Activated CD8-positive, alpha-beta memory T cell treated with anti-CD3 and anti-CD28 coated beads, Interleukin-2, amount 10 ng/mL, durations not matched to agents 7 days and 5 days (primary cell): Measurements from ENCODE around the gene HMOX2. TPM values are rescaled to one million over a fixed set of nuclear protein-coding genes. Genes with fewer than 3 reads are reported as not detected.

ENCODE experiments used
- ATAC-seq: fragments of 150-1000 bp; cut with Tn5 transposase; one replicate; pipeline ENCODE4 v1.10.0; 2021; ENCODE audit warnings: moderate library complexity
- CTCF ChIA-PET: fragments of 350-600 bp; sonication (Branson Sonifier 250); formaldehyde crosslinking; loops from one replicate; lab custom pipeline; 2021; ENCODE audit warnings: antibody characterized with exemption; lab: Charles Lee
- DNase-seq: peaks from one replicate; pipeline ENCODE4 v3.0.0-alpha.2; 2020
- H3K27ac Mint-ChIP-seq: one replicate; pipeline ENCODE4 v1.8.0; 2021; ENCODE audit warnings: mild to moderate bottlenecking, mixed read lengths
- H3K27me3 Mint-ChIP-seq: one replicate; pipeline ENCODE4 v1.8.0; 2021; ENCODE audit warnings: mixed read lengths
- H3K36me3 Mint-ChIP-seq: one replicate; pipeline ENCODE4 v1.8.0; 2021; ENCODE audit warnings: mild to moderate bottlenecking, mixed read lengths
- H3K4me1 Mint-ChIP-seq: one replicate; pipeline ENCODE4 v1.8.0; 2021; ENCODE audit warnings: mixed read lengths
- H3K4me3 Mint-ChIP-seq: one replicate; pipeline ENCODE4 v1.8.0; 2021; ENCODE audit warnings: mild to moderate bottlenecking, moderate library complexity, mixed read lengths
- H3K9me3 Mint-ChIP-seq: one replicate; pipeline ENCODE4 v1.8.0; 2022; ENCODE audit warnings: low read depth, mixed read lengths
- total RNA-seq, 2 experiments: library from RNA; stranded (reverse); gene quantifications; one replicate each; pipeline ENCODE4 v1.2.3, GENCODE V29; 2021

The HMOX2 gene
- total RNA-seq, 2 experiments from 2014 or later = 96.5 to 103 TPM

DNA sequence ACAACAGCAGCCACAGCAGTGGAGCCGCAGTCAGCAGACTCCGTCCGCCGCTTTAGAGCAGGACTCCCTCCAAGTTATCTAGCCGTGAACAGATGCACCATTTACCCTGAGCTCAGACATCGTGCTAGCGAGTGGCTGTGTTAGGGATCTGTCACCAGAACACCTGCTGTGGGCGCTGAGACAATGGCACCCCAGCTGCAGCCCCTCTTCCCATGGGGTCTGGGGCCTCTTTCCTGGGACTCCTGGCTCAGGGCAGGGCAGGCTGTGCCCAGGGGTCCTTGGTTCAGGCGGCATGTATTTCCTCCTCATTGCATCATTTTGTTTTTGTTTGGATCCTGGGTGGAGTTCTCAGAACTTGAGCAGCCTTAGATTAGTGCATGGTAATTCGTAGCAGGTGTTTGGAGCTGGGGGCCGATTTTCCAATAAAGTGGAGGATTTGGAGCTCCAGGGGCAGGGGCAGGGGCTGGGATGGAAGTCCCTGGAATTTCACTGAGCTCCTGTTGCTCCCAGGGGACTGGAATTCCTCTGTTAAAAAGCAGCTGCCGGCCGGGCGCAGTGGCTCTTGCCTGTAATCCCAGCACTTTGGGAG lies 25.2 kb upstream of the HMOX2 start:
- Mint-ChIP-seq H3K4me3 (no peak overlapping the region), H3K9me3 (no peaks in the 10 kb centered on the region), H3K27ac (peak overlapping the region; percentile 4), H3K27me3 (no peaks in the 10 kb centered on the region), H3K36me3 (peaks cover 27% of the 10 kb centered on the region), H3K4me1 (no peaks in the 10 kb centered on the region)
- CTCF ChIA-PET = interaction anchor here (1.6 kb wide), 1 partner anchor 8 kb away, joined by 4 read pairs; no protein-coding TSS in a partner anchor
- ATAC-seq = no peak
- DNase-seq = no peak

DNA sequence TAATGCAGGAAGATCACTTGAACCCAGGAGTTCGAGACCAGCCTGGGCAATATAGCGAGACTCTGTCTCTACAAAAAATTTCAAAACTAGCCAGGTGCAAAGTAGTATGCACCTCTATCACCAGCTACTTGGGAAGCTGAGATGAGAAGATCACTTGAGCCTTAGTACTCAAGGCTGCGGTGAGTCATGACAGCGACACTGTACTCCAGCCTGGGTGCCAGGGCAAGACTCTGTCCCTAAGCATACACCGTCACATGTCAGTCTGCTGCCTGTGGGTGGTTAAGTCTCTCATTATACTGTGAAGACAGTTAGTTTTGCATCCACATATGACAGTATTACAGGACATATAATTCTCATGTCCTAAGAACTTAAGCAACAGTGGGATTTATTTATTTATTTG lies 23.5 kb upstream of the HMOX2 start:
- ATAC-seq = no peak
- DNase-seq = no peak
- Mint-ChIP-seq H3K27ac (no peak overlapping the region), H3K9me3 (no peaks in the 10 kb centered on the region), H3K36me3 (peaks cover 20% of the 10 kb centered on the region), H3K4me3 (no peak overlapping the region), H3K4me1 (peaks cover 2% of the 10 kb centered on the region), H3K27me3 (no peaks in the 10 kb centered on the region)
- CTCF ChIA-PET = interaction anchor here (1.2 kb wide), 1 partner anchor 37 kb away, joined by 4 read pairs; no protein-coding TSS in a partner anchor

DNA sequence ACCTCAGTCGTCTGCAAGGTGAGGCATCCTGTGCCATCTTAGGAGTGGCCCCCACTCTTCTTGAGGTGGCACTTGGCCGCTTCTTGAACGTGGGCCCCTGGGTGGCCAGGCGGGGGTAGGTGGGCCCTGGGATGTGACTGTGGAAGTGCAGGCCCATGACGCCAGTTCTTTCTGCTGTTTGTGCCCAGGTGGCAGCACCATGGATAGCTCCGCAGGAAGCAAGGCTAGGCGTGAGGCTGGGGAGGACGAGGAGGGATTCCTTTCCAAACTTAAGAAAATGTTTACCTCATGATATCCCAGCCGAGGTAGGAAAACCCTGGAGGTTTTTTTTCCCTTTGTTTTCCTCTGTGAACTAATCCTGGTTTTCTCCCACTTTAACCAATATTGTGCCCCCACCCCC lies 21.6 kb upstream of the HMOX2 start:
- Mint-ChIP-seq H3K27me3 (no peaks in the 10 kb centered on the region), H3K9me3 (no peaks in the 10 kb centered on the region), H3K4me3 (no peak overlapping the region), H3K27ac (no peak overlapping the region), H3K36me3 (peaks cover 27% of the 10 kb centered on the region), H3K4me1 (peaks cover 10% of the 10 kb centered on the region)
- CTCF ChIA-PET = interaction anchor here (0.8 to 1.0 kb wide), 2 partner anchors 16 to 53 kb away, joined by 3 to 4 read pairs; no protein-coding TSS in a partner anchor
- no peak for ATAC-seq
- DNase-seq = no peak

DNA sequence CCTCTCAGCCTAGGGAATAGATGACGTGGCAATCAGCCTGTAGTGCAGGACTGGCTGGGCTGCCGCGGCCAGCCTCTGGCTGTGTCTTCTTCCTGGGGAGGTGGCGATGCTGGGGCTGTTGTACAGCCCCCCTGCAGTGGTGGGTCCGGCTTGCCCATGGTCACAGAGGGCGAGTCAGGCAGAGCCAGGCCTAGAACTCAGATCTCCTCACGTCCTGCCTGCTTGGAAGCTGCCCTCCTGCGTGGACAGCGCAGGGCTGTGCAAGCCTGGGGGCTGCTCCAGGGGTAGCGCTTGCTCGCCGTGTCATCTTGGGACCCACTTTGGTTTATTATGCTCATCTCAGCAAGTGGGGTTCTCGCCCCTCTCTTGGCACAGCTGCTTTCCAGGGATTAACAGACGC lies 21.1 kb upstream of the HMOX2 start:
- no peak for DNase-seq
- Mint-ChIP-seq H3K4me1 (peaks cover 14% of the 10 kb centered on the region), H3K27me3 (no peaks in the 10 kb centered on the region), H3K36me3 (peaks cover 25% of the 10 kb centered on the region), H3K4me3 (no peak overlapping the region), H3K27ac (no peak overlapping the region), H3K9me3 (no peaks in the 10 kb centered on the region)
- CTCF ChIA-PET = interaction anchor here (0.8 kb wide), 1 partner anchor 52 kb away, joined by 4 read pairs; no protein-coding TSS in a partner anchor
- no peak for ATAC-seq

DNA sequence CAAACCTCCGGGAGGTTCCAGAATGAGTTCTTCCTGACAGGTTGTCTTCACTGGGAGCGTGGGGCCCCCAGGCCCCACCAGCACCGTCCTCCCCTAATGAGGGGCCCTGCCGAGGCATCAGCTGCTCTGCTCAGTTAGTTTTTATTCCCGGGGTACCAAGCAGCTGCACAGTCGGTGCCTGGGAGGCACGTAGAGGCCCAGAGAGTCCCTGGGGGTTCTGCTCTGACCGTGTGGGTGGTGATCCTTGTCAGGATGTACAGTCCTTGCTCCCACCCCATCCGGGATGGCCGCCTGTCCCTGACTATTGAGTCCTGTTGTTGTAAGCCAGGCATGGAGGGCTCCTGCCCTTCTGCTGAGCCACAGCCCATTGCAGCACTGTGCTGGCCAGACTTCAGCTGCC lies 20.2 kb upstream of the HMOX2 start:
- H3K27ac Mint-ChIP-seq = no peak overlapping the region
- no peak for DNase-seq
- peak; percentile 10 for ATAC-seq
- no peaks in the 10 kb centered on the region for H3K9me3 Mint-ChIP-seq
- H3K4me1 Mint-ChIP-seq = peaks cover 16% of the 10 kb centered on the region
- H3K27me3 Mint-ChIP-seq = no peaks in the 10 kb centered on the region
- CTCF ChIA-PET = no interaction called here
- H3K4me3 Mint-ChIP-seq = no peak overlapping the region
- H3K36me3 Mint-ChIP-seq = peaks cover 19% of the 10 kb centered on the region

DNA sequence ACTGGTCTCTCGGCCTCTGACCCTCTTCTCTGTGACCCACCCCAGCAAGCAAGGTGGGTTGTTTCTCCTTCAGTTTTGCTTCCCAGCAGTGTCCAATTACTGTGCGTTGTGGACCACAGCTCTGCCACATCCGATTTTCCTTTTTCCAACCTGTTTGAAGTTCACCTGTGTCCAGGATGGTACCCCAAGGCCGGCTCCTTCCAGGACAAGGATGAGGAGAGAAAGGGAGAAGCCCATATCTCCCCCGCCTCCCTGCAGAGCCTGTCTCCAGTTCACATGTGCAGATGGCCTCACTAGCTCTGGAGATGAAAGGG lies 15.3 kb upstream of the HMOX2 start:
- Mint-ChIP-seq H3K27ac (no peak overlapping the region), H3K9me3 (no peaks in the 10 kb centered on the region), H3K36me3 (peaks cover 28% of the 10 kb centered on the region), H3K27me3 (no peaks in the 10 kb centered on the region), H3K4me3 (no peak overlapping the region), H3K4me1 (peaks cover 27% of the 10 kb centered on the region)
- ATAC-seq (no peak), DNase-seq (no peak)
- CTCF ChIA-PET = interaction anchor here (0.7 to 1.1 kb wide), 3 partner anchors 24 to 245 kb away, joined by 3 read pairs; no protein-coding TSS in a partner anchor

DNA sequence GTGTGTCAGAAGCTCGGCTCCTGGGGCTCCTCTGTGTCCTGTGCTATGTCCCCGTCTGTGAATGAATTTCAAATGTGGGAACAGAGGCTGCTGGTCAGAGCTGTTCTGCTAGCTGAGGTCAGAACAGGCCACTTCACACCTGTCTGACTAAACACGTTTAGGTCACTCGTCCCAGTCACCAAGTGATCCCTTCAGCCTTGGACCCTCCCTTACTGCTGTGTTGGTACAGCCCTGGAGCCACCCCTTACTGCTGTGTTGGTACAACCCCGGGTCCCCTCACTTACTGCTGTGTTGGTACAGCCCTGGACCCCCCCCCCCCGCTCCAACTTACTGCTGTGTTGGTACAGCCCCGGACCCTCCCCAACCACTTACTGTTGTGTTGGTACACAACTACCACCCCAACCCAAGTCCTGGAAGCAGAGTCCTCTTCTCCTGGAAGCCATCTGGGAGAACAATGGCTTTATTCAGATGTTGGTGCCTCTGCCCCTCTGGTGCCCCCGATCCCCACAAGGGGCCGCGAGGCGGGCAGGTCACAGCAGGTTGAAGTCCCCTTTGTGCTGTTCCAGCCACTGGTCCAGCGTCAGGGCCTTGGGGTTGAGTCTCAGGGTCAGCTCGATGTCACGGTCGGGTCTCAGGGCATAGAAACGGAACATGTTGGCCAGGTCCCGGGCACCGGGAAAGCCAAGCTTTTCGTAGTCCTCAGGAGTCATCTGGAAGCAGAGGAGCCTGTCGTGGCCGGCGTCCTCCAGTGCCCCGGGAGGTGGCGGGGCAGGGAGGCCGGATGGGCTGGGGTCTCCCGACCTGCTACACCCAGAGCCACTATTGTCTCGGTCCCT lies 14.7 kb upstream of the HMOX2 start:
- Mint-ChIP-seq H3K4me3 (no peak overlapping the region), H3K36me3 (peaks cover 30% of the 10 kb centered on the region), H3K9me3 (no peaks in the 10 kb centered on the region), H3K27me3 (no peaks in the 10 kb centered on the region), H3K27ac (no peak overlapping the region), H3K4me1 (peaks cover 33% of the 10 kb centered on the region)
- CTCF ChIA-PET = interaction anchor here (0.7 to 1.6 kb wide), 4 partner anchors 15 to 245 kb away, joined by 3 to 4 read pairs (median 3); partner anchors contain the start of gene HMOX2
- DNase-seq = no peak
- no peak for ATAC-seq

DNA sequence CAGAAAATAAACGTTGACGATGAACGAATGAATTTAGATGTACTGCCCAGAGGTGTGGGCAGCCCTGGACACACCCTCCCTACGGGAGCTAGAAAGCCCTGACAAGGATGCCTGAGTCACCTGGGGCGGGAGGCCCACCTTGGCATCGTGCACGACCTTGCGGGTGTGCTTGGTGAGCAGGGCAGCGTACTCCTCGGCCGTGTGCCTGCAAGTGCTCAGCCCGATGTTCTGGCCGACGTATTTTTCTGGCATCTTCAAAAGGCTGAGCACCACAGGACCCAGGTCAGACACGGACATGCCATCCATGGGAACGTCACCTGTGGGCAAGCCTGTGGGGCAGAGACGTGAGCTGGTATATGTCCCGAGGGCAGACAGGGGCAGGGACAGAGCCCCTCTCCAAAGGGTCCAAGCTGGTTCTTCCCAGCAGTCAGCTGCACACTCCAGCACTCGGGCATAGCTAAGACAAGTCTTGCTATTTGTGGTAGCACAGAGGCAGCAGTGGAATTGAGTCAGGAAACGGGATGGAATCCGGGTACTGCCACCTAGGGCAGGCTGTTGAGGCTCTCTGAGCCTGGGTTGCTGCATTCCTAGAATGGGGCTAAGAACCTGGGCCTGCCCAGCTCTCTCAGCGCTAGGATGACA lies 12.6 kb upstream of the HMOX2 start:
- no peak for ATAC-seq

DNA sequence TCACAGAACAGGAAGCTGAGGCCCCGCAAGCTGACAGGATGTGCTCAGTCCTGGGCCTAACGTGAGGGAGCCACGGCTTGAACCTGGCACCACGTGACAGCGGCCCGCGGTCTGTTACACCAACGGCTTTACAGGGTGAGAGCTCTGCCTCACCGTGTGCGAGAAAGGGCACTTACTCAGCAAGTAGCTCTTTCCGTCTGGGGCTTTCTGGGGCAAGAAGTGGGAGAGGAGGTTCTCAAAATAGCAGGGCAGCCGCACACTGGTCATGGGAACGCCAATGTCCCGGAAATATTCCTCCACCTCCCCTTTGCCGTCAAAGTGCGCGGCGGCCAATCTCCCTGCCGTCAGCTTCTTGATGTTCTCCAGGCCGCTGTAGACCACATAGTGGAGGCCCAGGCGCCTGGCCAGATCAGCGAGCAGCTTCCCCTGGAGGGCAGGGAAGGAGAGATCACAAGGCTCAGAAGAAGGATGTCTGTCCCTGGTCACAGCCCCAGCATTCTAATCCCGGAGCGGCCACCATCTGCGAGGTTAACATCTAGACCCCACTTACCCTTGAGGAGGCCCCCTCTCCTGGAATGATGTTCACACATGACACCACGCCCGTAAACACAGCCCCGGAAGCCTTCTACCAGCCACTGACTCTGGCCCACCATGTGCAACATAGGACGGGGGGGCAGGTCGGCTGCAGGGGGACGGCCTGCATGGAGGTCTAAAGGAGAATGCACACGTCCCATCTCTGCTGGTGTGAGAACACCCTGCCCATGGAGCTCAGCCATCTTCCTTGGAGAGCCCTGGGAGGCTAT lies 10.0 kb upstream of the HMOX2 start:
- DNase-seq (peak; percentile 94), ATAC-seq (peak; percentile 98)
- Mint-ChIP-seq H3K27ac (peak overlapping the region; percentile 91), H3K27me3 (no peaks in the 10 kb centered on the region), H3K4me1 (peaks cover 29% of the 10 kb centered on the region), H3K4me3 (peak overlapping the region; percentile 27), H3K36me3 (peaks cover 31% of the 10 kb centered on the region), H3K9me3 (no peaks in the 10 kb centered on the region)
- CTCF ChIA-PET = interaction anchor here (0.6 to 2.8 kb wide), 9 partner anchors 10 to 191 kb away, joined by 3 to 22 read pairs (median 3); partner anchors contain the start of genes HMOX2, MGRN1 and NMRAL1

More for the DNA sequence above, 12.6 kb upstream of the HMOX2 start:
- Mint-ChIP-seq H3K4me3 (no peak overlapping the region), H3K27ac (peak overlapping the region; percentile 64), H3K4me1 (peaks cover 42% of the 10 kb centered on the region), H3K27me3 (no peaks in the 10 kb centered on the region), H3K36me3 (peaks cover 32% of the 10 kb centered on the region), H3K9me3 (no peaks in the 10 kb centered on the region)
- CTCF ChIA-PET = interaction anchor here (1.6 kb wide), 1 partner anchor 12 kb away, joined by 4 read pairs; the partner anchor contains the start of gene HMOX2
- no peak for DNase-seq

DNA sequence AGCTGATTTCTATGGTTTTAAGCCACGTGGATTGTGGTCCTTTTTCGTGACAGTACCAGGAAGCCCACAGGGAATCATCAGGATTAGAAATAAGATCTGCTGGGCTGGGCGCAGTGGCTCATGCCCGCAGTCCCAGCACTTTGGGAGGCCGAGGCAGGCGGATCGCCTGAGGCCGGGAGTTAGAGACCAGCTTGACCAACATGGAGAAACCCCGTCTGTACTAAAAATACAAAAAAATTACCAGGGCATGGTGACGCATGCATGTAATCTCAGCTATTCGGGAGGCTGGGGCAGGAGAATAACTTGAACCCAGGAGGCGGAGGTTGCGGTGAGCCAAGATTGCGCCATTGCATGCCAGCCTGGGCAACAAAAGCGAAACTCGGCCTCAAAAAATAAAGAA lies 8.3 kb upstream of the HMOX2 start:
- CTCF ChIA-PET = interaction anchor here (2.8 kb wide), 1 partner anchor 8 kb away, joined by 22 read pairs; the partner anchor contains the start of genes HMOX2 and NMRAL1
- peaks cover 36% of the 10 kb centered on the region for H3K36me3 Mint-ChIP-seq
- no peaks in the 10 kb centered on the region for H3K27me3 Mint-ChIP-seq
- DNase-seq = no peak
- H3K27ac Mint-ChIP-seq = no peak overlapping the region
- ATAC-seq = no peak
- H3K4me1 Mint-ChIP-seq = peaks cover 36% of the 10 kb centered on the region
- no peak overlapping the region for H3K4me3 Mint-ChIP-seq
- H3K9me3 Mint-ChIP-seq = no peaks in the 10 kb centered on the region

DNA sequence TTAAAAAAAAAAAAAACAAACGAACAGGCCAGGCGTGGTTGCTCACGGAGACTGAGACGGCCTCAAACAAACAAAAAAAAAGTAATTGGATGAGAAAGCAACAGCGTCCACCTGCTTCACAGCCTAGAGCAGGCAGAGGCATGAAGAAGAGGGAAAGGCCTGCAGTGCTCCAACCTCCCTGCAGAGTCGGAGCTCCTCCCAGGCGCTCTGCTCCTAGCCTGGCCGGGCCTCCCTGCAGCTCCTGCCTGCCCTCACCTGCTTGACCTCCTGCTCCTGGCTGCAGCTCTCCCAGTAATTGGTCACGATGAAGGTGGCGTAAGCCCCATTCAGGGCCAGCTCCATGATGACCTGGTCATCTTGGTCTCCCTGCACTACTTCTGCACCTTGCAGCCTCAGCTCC lies 7.2 kb upstream of the HMOX2 start:
- DNase-seq = no peak
- H3K4me3 Mint-ChIP-seq = no peak overlapping the region
- H3K4me1 Mint-ChIP-seq = peaks cover 44% of the 10 kb centered on the region
- CTCF ChIA-PET = no interaction called here
- no peaks in the 10 kb centered on the region for H3K9me3 Mint-ChIP-seq
- no peak overlapping the region for H3K27ac Mint-ChIP-seq
- H3K27me3 Mint-ChIP-seq = no peaks in the 10 kb centered on the region
- ATAC-seq = no peak
- peaks cover 33% of the 10 kb centered on the region for H3K36me3 Mint-ChIP-seq

DNA sequence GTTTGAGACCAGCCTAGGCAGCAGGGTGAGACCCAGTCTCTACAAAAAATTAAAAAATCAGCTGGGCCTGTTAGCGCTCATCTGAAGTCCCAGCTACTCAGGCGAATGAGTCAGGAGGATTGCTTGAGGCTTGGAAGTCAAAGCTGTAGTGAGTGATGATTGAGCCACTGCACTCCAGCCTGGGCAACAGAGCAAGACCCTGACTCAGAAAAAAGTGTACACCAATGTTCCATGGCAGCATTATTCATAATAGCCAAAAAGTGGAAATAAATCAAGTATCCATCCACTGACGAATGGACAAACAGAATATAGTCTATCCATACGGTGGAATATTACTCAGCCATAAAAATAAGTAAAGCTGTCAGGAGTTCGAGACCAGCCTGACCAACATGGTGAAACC lies 4.3 kb upstream of the HMOX2 start:
- H3K36me3 Mint-ChIP-seq = peaks cover 16% of the 10 kb centered on the region
- ATAC-seq = no peak
- H3K9me3 Mint-ChIP-seq = no peaks in the 10 kb centered on the region
- H3K4me1 Mint-ChIP-seq = peaks cover 38% of the 10 kb centered on the region
- H3K4me3 Mint-ChIP-seq = no peak overlapping the region
- no peak for DNase-seq
- no peaks in the 10 kb centered on the region for H3K27me3 Mint-ChIP-seq
- CTCF ChIA-PET = interaction anchor here (0.8 to 1.2 kb wide), 5 partner anchors 12 to 218 kb away, joined by 3 read pairs; no protein-coding TSS in a partner anchor
- H3K27ac Mint-ChIP-seq = peak overlapping the region; percentile 5
